ENCODE measurements around the gene CHMP4A.

CHMP4A gene

GRCh38 chr14:24255438-24255837 is 42.1 kb upstream of the CHMP4A start:
- POLR2A ChIA-PET: no interaction called here
- H3K4me3 ChIP-seq (ENCODE audit: low read depth, low read length): no peak overlapping the region
- DNase-seq (ENCODE audit: low read depth, low spot score): no peak

GRCh38 chr14:24254630-24255392 is 41.5 kb upstream of the CHMP4A start:
- POLR2A ChIA-PET: no interaction called here
- DNase-seq (ENCODE audit: low read depth, low spot score): no peak
- no peak overlapping the region for H3K4me3 ChIP-seq (ENCODE audit: low read depth, low read length)
- TF ChIP-seq, protein P1, sequence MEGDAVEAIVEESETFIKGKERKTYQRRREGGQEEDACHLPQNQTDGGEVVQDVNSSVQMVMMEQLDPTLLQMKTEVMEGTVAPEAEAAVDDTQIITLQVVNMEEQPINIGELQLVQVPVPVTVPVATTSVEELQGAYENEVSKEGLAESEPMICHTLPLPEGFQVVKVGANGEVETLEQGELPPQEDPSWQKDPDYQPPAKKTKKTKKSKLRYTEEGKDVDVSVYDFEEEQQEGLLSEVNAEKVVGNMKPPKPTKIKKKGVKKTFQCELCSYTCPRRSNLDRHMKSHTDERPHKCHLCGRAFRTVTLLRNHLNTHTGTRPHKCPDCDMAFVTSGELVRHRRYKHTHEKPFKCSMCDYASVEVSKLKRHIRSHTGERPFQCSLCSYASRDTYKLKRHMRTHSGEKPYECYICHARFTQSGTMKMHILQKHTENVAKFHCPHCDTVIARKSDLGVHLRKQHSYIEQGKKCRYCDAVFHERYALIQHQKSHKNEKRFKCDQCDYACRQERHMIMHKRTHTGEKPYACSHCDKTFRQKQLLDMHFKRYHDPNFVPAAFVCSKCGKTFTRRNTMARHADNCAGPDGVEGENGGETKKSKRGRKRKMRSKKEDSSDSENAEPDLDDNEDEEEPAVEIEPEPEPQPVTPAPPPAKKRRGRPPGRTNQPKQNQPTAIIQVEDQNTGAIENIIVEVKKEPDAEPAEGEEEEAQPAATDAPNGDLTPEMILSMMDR (IDR thresholded peaks at IDR 0.05; ENCODE audit: insufficient read depth, low read length, missing control alignments): no peak
- CTCF ChIA-PET: interaction anchor here (1.1 to 16.0 kb wide), 3 partner anchors 10 to 43 kb away, joined by 3 to 155 read pairs (median 72); partner anchors contain the start of genes DHRS1, NOP9 and TINF2

More at GRCh38 chr14:24255438-24255837, 42.1 kb upstream of the CHMP4A start:
- CTCF ChIA-PET: interaction anchor here (1.1 to 16.0 kb wide), 4 partner anchors 11 to 52 kb away, joined by 3 to 155 read pairs (median 40); partner anchors contain the start of genes CIDEB, DHRS1, NOP9 and TINF2
- TF ChIP-seq, protein P1 (IDR thresholded peaks at IDR 0.05; ENCODE audit: insufficient read depth, low read length, missing control alignments): no peak

DNA sequence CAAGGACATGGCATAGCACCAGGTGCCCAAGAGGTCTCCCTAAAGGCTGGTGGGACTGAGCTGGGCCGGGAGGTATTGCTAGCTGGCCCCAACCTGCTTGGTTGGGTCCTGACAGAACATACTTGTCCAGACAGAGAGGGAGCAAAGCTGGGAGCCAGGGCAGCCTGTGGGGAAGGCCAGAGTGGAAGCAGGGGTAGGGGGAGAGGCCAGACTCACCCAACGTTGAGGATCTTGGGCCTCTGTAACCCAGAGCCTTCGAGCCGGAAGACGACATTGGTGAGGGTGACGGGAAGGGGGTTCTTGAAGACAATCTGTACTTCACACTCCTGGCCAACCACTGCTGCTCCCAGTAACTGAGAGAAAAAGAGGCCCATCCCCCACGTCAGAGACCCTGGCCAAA is 40.6 kb upstream of the CHMP4A start:
- POLR2A ChIA-PET: no interaction called here
- DNase-seq (ENCODE audit: low read depth, low spot score): no peak
- TF ChIP-seq, protein P1 (IDR thresholded peaks at IDR 0.05; ENCODE audit: insufficient read depth, low read length, missing control alignments): no peak
- H3K4me3 ChIP-seq (ENCODE audit: low read depth, low read length): no peak overlapping the region
- CTCF ChIA-PET: interaction anchor here (8.0 to 16.0 kb wide), 2 partner anchors 10 to 44 kb away, joined by 72 to 155 read pairs; partner anchors contain the start of genes DHRS1, NOP9 and TINF2

DNA sequence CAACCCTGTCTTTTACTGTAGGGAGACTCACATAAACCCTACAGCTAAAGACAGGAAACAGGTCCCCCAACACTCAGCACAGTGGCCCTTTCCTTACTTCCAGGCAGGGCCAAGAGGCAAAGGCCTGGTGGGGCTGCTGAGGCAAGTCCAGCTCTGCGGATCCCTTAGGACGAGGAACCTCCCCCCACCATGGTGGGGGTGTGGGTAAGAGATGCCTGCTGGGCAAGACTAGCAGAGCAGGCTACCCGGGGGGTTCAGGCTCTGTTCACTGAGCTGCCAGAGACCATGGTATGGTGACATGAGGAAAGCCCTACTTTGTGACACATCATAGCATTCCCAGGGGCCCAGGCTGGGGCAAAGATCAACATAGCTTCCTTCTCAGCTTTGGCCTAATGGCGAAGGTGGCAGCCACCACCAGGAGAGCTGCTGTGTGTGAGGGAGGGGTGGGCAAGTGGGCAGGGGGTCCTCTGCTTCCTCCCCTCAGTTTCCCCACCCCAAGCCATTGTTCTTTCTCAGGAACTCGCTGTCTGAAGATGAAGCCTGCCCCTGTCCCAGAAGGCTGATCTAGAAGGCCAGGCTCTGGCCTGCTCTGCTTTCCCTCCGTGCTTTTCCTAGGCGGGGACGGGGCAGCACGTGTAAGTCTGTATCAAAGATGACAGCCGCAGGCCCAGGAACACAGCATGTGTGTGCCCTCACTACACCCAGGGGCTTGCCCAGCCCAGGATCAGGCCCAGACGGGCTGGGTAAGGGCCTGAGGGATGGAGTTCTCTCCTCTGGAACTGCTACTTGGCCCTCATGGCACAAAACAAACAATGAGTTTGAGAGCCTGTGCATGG is 39.2 kb upstream of the CHMP4A start:
- DNase-seq (ENCODE audit: low read depth, low spot score): no peak
- TF ChIP-seq, protein P1 (IDR thresholded peaks at IDR 0.05; ENCODE audit: insufficient read depth, low read length, missing control alignments): no peak
- CTCF ChIA-PET: interaction anchor here (0.6 to 16.0 kb wide), 14 partner anchors 8 to 143 kb away, joined by 3 to 155 read pairs (median 4); partner anchors contain the start of genes CIDEB, DHRS1, GMPR2 and LTB4R2
- POLR2A ChIA-PET: interaction anchor here (1.0 to 2.4 kb wide), 2 partner anchors 10 to 19 kb away, joined by 4 to 18 read pairs; partner anchors contain the start of genes RABGGTA and TINF2
- no peak overlapping the region for H3K4me3 ChIP-seq (ENCODE audit: low read depth, low read length)

DNA sequence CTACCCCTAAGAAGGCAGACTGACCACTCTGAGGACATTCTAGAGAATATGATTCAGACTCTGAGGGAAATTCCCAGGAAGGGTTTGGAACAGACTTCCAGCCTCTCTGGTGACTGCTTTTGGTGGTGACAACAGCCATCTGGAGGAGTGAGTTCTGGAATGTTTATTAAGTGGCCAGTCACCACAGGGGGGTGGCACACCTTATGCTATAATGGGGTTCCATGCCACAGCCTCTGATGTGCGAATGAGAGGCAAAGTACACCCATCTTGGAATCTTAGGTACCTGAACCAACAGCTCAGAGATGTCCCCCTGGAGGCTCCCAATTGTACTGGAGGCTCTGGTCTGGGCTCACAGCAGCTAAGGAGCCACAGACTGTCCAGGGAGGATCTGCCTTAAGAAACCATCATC is 38.6 kb upstream of the CHMP4A start:
- POLR2A ChIA-PET: interaction anchor here (1.0 to 2.4 kb wide), 2 partner anchors 10 to 19 kb away, joined by 4 to 18 read pairs; partner anchors contain the start of genes RABGGTA and TINF2
- CTCF ChIA-PET: interaction anchor here (0.7 to 16.0 kb wide), 14 partner anchors 8 to 82 kb away, joined by 3 to 155 read pairs (median 4); partner anchors contain the start of genes CIDEB, DHRS1, GMPR2 and LTB4R2

More for the DNA sequence above, 38.6 kb upstream of the CHMP4A start:
- TF ChIP-seq, protein P1 (IDR thresholded peaks at IDR 0.05; ENCODE audit: insufficient read depth, low read length, missing control alignments): no peak
- no peak for DNase-seq (ENCODE audit: low read depth, low spot score)
- no peak overlapping the region for H3K4me3 ChIP-seq (ENCODE audit: low read depth, low read length)
